ENCODE results near the gene PSMB11.

Gene PSMB11

DNA sequence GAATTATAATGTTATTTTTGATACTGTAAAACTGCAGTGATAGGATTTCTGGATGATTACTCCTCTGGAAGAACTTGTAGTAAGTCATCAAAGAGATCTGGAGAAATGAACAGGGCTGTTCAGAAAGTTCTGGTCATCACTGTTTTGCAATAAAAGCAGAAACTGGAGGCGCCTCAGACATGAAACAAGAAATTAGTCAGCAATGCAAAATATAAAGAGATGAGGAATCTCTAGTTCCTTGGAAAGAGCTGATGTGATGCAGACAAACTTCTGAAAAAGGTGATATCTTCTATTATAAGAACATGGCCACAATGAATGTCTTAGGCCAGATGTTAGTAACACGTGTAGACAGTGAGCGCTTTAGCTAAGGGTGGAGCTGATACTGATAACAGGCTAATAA is 43.4 kb downstream of the PSMB11 start:
- DNase-seq (ENCODE audit: low read depth), result no peak

DNA sequence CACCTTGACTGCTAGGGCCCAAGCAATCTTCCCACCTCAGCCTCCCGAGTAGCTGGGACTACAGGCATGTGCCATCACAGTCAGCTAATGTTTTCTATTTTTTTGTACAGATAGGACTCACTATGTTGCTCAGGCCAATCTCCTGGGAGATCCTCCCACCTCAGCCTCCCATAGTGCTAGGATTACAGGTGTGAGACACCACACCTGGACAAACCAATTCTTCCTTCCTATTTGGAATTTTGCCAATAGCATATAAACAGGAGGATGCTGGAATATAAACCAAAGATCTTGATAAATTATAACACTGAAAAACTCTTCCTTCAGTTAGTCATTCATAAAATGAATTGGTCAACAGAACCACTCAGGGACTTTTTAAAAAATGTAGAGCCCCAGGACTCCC is 44.6 kb downstream of the PSMB11 start:
- no peak for DNase-seq (ENCODE audit: low read depth)

DNA sequence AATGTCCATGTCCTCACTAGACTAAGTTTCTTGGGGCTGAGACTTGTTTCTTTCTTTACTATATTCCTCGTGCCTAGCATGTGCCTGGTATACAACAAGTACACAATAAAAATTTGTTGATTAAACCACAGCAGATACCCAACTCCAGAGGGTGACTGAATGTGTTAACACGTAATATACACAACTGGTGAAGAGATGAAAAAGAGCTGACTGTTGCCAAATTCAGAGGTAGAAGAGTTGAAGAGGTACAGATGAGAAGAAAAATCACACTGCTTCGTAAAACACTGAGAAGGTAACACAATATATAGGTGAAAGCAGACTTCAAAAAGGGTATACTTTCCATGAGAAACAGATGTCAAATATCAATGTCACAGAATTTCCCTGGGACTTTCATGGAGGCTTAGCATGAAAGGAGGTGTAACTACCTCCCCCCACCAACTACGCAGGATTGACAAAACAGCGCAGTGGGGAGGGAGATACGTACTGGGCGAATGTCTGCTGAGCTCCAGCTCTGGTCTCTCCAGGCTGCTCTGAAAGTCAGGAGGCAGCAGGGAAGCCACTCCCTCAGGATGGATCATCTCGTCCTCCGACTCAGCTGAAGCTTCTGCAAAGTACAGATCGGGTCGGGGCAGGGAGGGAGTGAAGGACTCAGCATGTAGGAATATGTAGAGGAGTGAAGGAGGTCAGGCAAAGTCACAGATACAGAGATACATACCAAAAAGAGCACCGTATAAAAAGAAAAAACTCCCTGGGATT is 47.7 kb downstream of the PSMB11 start:
- no peak for DNase-seq (ENCODE audit: low read depth)

DNA sequence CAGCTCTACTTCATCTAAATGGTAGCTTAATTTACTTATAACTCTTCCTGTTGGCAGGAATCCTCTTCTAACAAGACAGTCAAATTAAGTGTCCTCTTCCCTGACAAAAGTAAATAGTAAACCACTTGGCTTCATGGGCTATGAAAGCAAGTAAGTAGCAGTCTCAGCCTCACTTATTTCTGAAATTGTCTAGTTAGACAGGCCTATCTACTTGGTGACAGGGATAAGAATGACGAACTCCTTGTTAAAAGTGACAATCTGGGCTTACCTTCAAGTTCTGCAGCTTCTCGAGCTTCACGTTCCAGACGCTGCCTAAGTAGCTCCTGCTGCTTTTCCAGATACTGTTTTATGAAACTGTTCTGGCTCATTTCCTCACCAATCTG is 48.2 kb downstream of the PSMB11 start:
- no peak for DNase-seq (ENCODE audit: low read depth)

DNA sequence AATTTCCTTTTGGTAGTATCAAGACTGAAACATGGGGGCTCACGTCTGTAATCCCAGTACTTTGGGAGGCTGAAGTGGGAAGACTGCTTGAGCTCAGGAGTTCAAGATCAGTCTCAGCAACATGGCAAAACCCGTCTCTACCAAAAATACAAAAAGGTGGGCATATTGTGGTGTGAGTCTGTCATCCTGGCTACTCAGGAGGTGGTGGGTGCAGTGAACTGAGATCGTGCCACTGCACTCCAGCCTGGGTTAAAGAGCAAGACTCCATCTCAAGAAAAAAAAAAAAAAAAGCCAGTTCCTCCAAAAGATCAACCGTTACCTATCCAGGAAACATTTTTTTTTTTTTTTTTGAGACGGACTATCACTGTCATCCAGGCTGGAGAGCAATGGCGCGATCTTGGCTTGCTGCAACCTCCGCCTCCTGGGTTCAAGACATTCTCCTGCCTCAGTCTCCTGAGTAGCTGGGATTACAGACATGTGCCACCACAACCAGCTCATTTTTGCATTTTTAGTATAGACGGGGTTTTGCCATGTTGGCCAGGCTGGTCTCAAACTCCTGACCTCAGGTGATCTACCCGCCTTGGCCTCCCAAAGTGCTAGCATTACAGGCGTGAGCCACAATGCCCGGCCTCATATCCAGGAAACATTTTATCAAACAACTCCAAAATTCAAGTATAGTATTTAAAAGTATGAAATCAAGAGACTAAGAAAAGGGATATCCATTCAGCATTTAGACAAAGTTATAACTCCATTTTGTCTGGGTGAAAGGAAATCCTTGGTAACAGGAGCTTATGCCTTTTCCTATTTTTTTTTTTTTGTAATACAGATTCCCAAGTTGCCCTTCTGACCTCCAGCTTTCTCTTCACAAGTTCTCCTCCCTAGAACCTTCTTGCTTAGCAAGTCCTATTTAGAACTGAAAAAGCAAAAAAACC is 49.5 kb downstream of the PSMB11 start:
- DNase-seq (ENCODE audit: low read depth), result no peak

DNA sequence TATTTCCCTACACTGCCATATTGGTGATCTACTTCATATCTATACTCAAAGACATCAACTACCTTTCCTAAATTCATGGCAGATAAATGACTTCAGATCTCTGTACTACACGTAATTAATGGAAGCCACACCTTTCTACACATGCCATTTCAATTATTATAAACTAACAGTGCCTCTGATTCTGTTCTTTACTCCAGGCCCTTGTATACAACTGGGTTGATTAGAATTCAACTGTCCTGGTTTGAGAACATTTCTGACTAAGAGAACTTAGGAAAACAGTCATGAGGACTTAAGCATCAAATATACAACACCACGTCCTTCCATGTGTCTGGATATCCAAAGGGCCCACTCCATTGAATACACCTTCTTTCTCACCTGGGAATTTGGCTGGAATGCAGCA is 51.1 kb downstream of the PSMB11 start:
- no peak for DNase-seq (ENCODE audit: low read depth)

DNA sequence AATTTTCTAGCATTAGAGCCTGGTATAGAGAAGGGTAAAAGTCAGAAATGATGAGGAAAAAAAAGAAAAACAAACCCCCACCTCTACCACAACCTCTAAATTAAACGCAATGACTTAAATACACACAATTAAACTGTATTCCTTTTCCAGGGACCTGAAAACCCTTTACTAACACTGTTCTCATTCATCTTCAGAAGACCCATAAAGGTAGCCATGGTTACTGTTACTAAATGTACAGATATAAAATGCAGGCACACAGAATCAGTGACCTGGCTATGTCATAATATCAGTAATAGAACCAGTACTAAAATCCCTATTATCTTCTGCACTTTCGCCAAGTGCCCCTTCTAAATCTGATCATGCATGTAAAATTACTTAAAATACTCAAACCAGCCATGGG is 51.5 kb downstream of the PSMB11 start:
- DNase-seq (ENCODE audit: low read depth), result no peak

Data from HS-27A (cell line).